ENCODE measurements around the gene MCC.

The MCC gene

DNA sequence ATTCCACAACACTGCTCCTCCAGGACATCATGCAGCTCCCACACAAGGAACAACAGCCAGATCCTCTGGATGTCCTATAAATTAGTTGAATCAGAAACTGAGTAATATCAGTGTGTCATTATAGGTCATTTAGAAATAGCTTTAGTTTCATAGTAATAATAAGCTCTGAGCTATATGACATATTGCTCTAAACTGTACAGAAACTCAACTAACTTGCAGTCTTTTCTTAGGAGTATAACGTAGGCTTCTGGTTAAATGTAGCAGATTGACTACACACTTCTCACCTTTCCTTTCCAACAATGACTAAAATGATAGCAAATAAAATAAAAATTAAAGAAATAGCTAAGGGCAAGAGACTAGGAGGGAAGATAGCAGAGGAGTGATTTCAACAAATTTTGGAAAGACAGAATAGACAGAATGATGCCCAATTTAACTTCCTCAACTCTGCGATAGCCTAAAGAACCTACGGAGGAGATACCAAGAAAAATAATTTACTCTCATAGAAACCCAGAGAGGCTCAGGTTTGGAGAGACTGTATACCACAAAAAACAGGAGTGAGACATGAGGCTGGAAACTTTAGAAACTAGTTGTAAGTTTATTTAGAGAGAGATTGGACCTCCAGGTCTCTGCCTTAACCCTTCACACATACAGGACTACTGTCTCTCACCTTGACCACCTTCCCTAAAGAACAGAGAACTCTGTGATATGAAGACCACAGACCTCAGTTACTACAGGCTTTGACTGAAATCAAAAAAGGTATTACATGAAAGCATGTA, 247.1 kb downstream of the MCC start:
- DNase-seq: no peak

DNA sequence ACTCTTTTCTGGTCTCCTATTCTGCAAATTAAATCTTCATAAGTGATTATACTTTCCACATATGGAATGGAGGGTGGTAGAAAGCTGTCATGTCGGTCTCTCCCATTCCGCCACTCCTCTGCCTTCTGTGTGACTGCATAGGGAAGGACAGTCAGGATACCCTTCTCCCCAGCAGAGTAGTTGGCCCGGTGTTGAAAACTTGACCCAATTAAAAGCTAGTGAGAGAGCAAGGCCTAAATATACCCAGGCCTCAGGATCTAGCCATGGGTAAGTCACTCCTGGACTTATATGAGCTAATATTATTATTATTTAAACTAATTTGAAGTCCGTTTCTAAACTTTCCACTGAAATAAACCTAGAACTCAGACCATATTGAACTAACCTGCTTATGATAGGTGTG, 248.2 kb downstream of the MCC start:
- DNase-seq: no peak

DNA sequence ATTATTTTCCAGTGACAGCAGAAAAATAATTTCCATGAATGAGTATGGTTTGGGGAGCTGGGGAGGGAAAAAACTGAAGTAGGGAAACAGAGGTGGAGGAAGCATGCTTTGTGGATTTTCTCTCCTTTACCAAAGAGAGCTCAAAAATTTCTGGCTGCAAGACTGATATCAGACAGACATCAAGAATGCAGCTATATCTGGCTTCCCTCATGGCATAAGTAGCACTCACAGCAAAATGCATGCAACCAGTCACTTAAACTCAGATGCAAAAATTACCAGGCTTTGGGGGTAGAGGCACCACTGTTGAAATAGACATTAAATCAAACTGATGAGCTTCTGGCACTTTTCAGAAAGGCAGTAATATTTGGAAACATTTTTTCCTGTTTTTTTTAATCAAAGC, 250.4 kb downstream of the MCC start:
- no peak for DNase-seq

DNA sequence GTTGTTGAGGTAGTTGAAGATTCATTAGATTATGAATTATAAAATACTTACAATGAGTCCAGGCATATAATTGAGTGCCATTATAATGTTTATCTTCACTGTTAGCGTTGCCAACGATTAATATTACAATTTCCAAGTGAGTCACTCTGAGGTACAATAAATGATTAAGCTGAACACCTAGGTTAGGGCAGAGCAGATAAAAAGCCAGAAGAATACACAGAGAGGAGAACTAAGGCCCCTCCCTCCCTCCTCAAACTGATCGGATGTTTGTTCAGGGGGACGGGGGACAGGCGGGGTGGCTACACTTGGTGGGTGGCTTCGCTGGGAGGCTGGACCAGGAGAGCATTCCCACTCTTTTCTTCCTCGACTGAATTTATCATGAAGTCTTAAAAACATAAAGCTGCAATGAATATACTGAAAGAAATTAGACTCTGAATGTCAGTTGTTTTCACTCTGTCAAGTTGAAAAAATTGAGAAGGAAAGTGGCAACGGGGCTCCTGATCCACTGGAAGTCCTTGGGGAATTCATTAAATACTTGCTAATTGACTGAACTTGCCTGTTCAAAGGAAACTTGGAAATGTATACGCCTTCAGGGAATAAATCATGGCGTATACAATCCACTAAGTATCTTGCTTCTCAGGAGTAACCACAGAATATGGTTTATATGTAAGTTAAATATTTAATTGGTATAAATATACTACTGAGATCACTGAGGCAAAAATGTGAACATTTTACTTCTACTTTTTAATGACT, 251.5 kb downstream of the MCC start:
- no peak for DNase-seq

DNA sequence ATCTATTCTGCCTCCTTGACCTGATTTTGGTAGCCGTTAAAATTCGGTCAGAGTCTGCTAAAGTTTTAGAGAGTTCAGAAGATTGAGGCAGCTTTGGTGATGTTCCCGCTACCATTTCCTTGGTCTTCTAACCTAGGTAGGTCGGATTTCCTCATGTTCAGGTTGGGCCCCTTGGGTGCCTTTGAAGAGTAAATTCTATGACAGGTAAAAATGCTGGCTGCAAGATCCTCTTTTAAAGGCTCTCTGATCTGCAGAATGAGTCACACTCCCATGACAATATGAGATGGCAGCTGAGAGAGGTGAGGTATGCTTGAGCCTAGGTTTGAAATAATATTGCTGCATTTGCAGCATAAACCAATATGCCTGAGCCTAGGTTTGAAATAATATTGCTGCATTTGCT, 252.4 kb downstream of the MCC start:
- DNase-seq: no peak

DNA sequence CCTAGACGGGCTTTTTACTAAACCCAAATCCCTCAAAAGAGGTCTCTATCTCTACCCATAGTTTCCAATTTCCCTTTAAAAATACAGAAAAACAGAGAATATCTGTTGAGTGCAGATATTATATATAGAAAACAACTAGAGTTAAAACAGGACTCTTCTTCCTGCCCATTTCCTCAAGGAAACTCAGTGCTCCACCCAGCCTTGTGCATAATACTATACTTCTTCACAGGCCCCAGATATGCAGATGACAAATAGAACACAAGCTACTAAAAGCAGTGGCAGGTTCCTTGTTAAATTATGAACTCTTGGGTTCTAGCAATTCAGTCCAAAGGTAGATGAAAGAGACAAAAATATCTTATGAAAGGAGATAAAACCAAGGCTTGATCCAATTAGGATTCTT, 253.7 kb downstream of the MCC start:
- no peak for DNase-seq

DNA sequence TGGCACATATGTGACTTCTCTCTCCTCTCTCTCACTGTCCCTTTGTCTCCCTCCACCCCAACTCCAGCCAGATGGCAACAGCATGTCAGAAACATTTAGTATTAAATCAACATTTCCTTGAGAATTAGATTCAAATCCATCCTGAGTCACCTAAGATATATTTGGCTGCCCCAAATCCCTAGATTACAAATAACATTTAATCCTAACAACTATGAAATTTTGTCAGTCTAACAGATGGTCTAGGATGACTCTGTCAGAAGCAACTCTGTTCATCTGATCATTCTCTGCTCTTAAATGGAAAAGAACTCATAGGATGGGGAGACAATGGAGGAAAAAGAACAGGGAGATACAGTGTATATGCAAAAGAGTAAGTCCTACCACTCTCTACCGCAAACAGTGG, 254.6 kb downstream of the MCC start:
- no peak for DNase-seq

DNA sequence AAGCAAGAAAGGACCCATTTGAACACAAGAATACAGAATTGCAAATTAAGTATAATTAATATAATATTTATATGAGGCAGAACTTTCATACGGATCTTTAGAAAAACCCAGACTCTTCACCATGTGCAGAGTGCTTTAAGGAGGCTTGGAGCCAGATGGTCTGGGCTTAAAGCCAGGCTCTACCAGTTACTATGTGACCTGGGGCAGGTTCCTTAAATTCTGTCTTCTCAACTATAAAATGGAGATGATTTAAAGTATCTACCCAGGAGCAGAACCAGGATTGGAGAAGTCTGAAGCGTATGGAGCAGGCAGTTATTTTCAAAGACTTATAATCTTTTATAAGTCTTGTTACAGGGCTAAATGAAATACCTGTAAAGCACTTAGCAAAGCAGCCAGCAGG, 255.6 kb downstream of the MCC start:
- no peak for DNase-seq

DNA sequence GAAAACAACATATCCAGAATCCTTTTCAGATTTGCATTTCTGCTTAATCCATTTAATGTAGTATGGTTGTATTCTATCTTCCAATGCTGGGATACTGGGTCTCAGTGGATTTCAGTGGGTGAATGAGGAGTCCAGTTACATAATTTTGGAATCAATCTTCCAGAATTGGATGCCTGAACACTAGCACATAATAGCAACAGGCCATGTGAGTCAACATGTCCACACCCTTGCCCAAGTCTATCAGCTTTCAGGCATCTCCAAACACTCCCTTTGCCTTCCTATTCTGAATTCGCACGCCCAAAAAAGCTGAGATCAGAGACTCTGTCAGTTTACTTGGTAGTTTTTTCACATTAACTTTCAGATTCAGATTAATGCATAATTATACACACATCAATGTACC, 256.0 kb downstream of the MCC start:
- DNase-seq: no peak

DNA sequence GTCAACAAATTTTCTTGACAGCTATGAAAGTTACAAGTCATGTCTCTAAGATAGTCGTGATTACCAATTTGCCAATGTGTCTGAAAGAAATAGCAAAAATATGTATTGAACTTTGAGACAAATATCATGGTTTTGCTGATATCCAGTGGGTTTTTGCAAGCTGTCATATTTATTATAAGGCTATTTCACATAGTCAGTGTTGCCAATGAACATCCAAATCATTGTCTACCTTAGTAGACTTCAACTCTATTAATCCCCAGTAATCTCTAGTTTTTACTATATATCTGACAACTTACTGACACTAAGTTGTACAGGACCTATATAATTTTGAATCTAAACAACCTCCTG, 256.6 kb downstream of the MCC start:
- no peak for DNase-seq

DNA sequence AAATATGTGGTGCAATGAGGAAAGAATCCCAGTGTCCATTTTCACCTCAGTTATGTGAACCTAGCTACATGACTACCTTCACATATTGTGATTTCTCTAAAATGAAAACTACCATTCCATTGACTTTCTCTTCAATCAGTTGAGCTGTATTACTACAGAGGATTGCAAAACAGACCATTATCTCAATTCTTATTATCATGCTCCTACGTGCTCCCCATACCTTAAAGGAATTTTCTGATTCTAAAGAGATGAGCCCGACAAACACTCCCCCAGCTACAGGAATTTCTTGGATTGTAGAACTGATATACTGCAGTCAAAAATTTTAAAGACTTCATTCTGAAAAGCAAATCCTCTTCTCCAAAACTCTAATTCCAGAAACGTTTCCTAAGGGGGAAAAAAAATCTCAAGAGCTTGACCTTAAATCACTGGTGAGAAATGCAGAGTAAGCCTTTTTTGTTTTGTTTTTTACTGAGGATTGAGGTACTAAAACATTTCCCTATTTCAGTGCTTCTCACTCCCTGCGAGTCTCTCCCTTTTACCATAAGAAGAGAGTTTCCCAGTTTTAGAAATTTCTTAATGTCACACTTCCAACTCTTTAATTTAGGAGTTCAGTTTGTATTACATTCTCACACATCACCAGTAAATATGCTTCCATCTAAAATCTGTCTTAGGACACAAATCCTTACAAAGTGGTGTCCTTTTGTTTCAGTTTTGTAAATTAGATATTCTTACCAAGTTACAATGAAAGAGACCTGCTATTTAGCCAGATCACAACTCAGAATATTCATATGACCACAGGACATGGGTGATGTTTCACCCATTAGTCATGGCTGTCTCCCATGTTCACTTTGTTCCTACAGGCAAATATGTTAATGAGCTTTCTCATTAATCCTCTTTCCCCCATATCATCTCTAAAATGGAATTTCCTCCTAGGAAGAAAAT, 257.3 kb downstream of the MCC start:
- no peak for DNase-seq

DNA sequence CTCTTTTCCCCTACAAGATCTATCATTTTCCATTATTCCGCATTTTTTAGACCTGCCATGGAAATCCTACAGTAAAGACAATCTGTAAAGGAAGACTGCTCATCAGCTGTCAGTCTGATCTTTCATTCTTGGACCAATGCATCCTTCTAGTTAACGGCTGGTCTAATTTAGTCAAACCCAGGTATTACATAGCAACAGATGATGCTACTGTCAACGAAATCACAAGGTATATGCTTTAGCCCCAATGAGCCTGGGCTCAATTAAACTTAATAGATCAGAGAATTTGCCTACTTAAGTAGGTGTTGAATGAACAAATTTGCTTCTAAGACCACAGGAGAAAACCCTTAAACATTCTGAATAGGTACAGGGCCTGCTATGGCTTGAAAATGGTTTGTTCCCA, 260.5 kb downstream of the MCC start:
- DNase-seq: no peak

DNA sequence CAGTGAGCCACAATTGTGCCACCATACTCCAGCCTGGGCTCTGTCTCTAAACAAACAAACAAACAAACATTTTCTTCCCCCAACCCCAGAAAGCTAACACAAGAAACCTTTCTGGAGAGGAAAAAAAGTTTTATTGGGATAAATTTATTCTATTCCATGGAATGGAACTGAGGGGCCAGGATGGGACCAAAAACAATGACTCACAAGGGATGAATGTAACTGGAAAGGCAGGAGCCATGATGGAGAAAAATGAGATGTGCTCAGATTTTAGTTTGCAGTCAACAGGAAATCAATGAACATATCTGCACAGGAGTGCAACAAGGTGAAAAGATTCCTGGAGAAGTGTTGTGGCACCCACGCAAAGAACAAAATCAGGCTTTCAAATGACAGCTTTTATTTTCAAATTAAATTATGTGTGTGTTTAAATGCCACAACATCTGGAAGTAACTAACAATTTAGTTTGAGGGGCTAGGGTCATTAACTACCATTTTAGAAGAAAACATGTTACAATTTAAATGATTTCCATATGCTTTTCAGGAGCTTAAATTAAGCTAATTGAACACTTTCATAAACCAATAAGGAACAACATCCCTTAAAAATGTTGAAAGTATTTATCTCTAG, 262.0 kb downstream of the MCC start:
- no peak for DNase-seq

DNA sequence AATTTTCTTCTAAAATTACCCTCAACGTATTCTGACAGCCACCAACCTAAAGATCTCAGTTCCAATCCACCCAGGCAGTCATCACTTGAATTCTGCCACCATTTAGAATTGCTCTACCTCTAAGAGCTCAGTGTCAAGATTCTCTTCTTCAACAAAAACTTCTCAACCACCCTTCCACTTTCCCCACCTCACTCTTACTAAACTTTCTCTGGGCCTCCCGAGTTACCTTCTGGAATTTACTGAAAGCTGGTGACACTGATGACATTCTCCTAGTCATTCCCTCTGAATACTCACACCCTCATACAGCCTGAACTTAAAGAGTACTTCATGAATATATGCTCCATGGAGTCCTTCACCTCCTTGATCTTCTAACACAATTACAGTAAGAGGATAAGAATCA, 263.0 kb downstream of the MCC start:
- DNase-seq: no peak

DNA sequence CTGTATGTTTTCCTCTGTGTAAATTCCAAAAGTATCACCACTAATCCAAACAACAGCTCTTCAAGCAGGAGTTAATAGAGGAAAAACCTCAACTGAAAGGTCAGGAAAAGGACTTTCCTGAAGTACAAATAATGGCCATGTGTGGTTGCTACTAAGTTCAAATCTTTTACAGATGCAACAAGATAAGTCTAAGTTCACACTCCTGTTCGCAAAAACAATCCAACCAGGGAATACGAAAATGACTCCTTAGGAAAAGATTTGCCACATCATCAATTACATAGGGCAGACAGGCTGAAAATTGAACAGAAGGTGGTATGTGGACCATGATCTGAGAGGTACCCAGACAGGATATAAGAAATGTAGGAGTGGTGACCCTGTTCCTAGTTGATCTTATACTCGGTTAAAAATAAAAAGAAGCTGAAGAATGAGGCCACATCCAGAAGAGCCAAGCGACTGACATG, 263.6 kb downstream of the MCC start:
- DNase-seq: no peak

DNA sequence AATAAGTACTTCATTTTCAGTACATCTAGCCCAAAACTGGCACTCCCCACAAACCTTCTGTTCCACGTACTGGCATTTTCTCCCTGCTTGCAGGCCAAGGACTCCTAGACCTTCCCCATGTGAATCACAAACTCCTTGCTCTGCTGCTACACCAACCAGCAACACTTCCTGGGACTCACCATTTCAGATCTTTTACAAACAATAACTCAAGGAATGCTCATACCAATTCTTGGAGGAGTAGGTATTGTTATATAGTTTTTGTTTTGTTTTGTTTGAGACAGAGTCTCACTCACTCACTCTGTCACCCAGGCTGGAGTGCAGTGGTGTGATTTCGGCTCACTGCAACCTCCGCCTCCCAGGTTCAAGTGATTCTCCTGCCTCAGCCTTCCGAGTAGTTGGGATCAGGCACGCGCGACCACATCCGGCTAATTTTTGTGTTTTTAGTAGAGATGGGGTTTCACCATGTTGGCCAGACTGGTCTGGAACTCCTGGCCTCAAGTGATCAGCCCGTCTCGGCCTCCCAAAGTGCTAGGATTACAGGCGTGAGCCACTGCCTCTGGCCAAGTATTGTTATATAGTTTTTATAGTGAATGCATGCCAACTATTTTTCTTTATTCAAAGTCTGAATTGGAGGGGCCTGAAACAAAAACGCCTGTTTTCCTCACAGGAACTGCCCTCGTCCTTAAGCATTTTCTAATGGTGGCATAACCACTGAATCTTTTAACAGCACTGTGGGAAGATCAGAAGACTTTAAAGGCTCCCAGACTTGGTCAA, 264.2 kb downstream of the MCC start:
- DNase-seq: no peak

DNA sequence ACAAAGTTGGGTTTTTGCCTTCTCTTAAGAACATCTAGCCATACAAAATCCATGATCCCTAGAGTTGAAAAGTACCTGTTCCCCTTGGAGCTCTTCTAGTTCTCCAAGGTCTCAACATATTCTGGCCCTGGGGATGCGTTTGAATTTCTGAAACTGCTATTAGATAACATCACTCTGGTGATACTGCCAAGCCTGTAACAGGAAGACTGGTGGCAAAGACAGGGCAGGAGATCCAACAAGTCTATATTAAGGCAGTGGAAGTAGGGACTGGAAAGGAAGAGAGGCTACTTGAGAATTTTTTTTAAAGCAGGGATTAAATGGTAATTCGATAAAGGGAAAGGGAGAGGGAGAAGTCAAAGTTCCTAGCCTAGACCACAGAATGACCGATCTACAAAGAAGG, 264.9 kb downstream of the MCC start:
- no peak for DNase-seq

DNA sequence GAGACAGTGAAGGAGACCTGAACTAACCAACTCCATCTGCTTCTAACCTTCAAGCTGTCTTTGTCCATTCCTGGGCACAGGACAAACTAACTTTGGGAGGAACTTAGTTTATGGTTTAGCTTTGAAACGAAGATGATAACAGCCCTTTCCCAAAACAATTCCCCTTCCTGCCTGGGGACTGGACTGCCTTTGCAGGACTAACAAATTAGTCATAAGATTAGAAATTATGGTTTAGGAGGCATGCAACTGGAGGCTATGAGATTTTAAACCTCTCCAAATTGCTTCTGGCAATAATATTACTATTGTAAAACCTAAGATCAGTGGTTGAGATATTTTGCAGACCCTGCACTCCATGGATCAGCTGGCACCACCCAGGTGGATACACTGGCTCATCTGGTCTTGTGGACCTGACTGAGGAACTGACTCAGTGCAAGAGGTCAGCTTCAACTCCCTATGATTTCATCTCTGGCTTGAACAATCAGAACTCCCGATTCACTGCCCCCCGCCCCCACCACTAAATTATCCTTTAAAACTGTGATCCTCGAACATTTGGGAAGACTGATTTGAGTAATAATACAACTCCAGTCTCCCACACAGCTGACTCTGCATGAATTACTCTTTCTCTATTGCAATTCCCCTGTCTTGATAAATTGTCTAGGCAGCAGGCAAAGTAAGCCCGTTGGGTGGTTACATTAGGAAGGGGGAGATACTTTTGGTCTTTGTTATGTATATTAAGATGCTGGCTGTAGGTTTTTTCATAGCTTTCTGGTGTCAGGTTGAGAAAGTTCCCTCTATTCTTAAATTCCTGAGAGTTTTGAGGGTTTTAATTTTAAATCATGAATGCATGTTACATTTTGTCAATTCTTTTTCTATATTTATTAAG, 266.7 kb downstream of the MCC start:
- DNase-seq: no peak

DNA sequence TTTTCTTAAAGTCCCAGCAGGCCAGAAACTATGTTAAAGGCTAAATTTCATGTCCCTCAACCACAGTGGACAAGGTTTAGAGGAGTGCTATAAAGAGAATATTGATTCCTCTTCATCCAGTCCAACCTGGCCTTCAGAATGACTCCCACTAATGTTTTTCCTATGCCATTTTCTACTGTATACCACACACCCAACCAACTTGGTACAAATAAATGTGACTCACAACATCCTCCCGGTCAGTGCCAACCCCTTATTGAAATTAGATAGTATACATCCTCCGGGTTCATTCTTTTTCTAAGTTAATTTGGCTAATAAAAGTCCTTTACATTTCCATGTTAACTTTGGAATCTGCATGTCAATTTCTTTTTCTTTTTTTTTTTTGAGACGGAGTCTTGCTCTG, 268.6 kb downstream of the MCC start:
- DNase-seq: no peak

DNA sequence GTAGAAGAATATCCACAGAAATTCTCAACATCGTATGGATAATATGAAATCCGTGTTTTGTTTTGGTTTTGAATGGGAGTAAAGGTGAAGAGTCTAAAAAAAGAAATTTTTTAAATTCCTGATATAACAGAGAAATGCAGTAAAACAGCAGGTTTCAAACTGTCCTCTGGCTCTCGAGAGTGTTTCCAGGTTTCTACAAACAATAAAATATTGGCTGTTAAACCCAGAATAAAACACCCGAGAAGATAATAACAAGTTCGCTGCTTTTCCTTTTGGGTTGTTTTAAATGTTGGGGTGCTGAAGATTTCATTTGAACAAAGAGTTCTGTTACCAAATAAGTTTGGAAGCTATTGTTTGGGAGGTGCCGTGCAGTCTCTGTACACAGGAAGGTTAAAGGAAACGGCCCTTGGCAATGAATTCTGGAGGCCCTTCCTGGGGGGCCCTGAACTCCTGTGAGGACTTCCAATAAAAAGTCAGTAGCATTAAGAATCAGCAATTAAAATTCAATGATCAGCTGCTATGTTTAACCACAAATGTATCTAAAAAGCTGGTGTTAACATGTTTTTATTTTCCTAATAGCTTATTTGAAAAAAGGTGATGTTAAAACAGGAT, 269.2 kb downstream of the MCC start:
- no peak for DNase-seq

DNA sequence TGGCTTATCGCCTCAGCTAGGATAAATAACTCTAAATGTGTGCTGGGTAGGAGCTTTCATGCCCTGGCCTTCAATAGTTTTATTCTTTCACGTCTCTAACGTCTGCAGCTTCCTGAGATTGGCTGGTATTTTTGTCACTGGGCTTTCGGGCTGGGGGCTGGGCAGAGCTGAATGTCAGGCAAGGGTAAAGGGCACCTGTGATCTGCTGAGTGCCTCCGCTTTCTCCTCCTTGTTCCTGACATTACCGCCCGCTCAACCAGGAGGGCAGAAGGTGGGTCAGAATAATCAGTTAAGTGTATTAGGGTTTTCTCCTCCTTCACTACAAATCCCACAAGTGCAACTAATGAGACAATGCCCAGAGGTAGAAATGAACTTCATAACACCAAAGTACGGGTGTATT, 270.1 kb downstream of the MCC start:
- no peak for DNase-seq
